Renal cortical epithelial cell (primary cell): ENCODE data around the gene CABS1. TPM values are rescaled to one million over a fixed set of nuclear protein-coding genes. Genes with fewer than 3 reads are reported as not detected.

Experiments used
- DNase-seq: peaks from one replicate; pipeline ENCODE4 v3.0.0-alpha.2; 2011; ENCODE audit warnings: low read depth
- total RNA-seq: library from RNA; depleted of rRNA; stranded (reverse); fragments of >200 nt; gene quantifications from 2 replicates; pipeline ENCODE4 v1.2.3, GENCODE V29; 2014

The CABS1 gene
- total RNA-seq, 1 donor from 2014 or later = not detected

DNA sequence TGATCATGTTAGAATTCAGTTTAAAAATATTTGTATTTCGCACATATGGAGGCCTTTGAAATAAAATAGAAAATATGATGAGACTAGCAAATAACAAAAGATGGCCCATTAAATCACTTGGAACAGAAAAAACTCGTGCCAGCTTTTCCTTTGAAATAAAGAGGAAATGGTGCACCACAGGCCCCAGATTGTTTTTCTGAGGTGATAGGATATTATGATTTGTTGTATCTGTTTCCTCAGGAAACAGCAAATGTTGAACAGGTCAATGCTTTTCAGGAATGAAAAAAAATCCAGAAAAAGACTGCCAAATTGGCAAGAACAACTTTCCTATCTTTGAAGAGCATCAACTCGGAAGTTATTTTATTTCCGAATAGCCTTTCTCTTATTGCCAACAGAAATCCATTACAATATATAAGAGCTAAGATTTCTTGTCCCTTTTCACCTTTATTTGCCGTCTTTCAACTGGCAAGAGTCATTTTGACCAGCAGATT, 48.0 kb downstream of the CABS1 start, which contains the start of gene SMR3B:
Gene SMR3B (plus strand): TSS at position 441 of the 491 bp plus-strand sequence. CDS start 1,380 bp downstream, outside the sequence.
- DNase-seq = no peak

Other genes starting within 250 kb of the CABS1 start
- not detected in 2 replicates for gene PRR27, start 180.7 kb upstream of the CABS1 start, total RNA-seq
- gene ODAM, start 139.3 kb upstream of the CABS1 start, total RNA-seq = not detected in 2 replicates
- not detected in 2 replicates for gene FDCSP, start 108.9 kb upstream of the CABS1 start, total RNA-seq
- not detected in 2 replicates for gene CSN3, start 92.4 kb upstream of the CABS1 start, total RNA-seq
- gene SMR3A, start 25.8 kb downstream of the CABS1 start, total RNA-seq = not detected in 2 replicates
- not detected in 2 replicates for gene SMR3B, start 48.1 kb downstream of the CABS1 start, total RNA-seq
- gene OPRPN, start 63.0 kb downstream of the CABS1 start, total RNA-seq = not detected in 2 replicates
- not detected in 2 replicates for gene MUC7, start 137.2 kb downstream of the CABS1 start, total RNA-seq
- not detected in 2 replicates for gene AMTN, start 183.6 kb downstream of the CABS1 start, total RNA-seq